ENCODE data around the gene NDE1.

- TF ChIP-seq CTCF (IDR thresholded peaks at IDR 0.05) (no peak), POLR2AphosphoS5 (IDR thresholded peaks at IDR 0.05) (peak; percentile 29 to 76), POLR2A (IDR thresholded peaks at IDR 0.05; ENCODE audit: low read depth) (no peak)
Observed at GRCh38 chr16:15737140-15737644, 87.1 kb downstream of the NDE1 start.

Measured in esophagus muscularis mucosa (tissue), 3 donors.